GM19395 (cell line): ENCODE results near the gene ZFPM1.
"Not testable (repeated sequence)": the region's sequence is repeated elsewhere in the genome, so short reads cannot be mapped to it uniquely, and the experiment has no call there.

ENCODE experiments used
- ATAC-seq: cut with Tn5 transposase; IDR thresholded peaks from one replicate; pipeline ENCODE4 v1.9.1; 2021; ENCODE audit warnings: mild to moderate bottlenecking, moderate library complexity; ENCODE audit not compliant: unreplicated experiment

The ZFPM1 gene

GRCh38 chr16:88453217-88453531 is at the start of gene ZFPM1:
ZFPM1 (plus strand) TSS chr16:88453280; CDS start chr16:88453639, 359 bp downstream.
- ATAC-seq: no peak

DNA sequence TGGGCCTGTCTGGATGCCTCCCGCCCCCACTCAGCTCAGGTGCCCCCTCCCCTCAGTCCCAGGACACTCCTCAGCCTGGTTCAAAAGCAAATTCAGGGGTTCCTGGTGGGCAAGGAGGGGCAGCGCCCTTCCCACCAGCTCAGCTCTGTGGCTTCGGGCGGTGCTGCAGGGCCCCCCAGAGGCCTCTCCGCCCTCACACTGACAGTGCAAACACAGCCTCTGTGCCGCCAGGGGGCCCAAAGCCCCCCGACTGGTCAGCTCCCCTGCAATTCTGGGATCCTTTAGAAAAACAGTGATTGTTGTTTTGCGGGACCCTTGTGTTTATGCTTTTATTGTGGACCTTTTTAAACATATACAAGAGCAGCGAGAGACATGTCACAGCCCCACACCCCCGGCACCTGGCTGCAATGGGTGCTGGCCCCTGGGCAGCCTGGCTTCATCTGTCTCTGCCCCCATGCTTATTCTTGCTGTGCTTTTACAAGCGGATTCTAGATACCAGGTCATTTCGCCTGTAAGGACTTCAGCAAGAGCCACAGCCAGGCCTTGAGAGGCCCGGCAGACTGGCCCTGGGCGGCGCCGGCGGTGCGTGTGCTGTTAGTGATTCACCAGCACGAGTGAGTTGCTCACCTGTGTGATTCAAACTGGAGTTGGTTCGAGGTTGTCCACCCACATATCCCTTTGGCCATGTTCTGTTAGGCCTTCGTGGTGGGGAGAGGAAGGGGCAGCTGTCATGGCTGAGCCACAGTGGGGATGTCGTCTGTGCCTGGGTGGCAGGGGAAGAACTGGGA is 49.1 kb upstream of the ZFPM1 start:
- no peak for ATAC-seq

- ATAC-seq: no peak
Observed at GRCh38 chr16:88404769-88405168, 48.3 kb upstream of the ZFPM1 start.

DNA sequence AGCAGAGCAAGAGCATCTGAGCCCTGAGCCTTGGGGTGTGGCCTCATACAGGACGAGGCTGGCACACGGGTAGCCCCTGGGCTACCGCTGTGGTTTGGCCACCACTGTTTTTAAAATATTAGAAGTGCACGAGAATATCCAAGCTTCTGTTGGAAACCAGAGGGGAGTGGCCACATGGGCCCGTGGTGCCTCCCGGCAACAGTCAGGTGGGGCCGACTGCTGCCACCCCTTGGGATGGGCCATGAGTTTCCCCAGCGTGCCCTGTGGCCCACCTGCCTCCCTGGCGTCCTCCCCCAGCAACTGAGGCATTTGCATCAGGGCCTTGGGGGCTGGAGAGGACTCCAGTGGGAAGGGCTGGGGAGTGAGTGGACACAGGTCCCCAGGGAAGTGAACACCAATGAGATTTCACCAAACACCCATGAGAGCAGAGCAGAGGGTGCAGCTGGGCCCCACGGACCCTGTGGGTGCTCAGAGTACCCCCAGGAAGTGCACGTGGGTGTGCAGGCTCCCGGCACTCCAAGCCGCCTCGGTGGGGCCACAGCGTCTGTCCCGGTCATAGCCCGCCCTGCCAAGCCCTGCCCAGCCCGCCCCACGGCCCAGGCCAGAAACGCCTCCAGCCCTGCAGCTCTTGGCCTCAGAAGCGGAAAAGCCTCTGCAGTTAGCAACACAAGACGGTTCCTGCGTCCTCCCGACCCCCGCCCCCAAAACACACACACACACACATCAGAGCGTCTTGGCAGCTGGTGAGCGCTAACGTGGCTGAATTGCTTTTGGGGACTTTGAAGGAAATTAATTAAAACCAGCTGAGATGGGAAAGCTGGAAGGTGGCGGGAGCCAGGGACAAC is 47.6 kb upstream of the ZFPM1 start:
- ATAC-seq: no peak

- no peak for ATAC-seq
Observed at GRCh38 chr16:88406096-88407041, 46.7 kb upstream of the ZFPM1 start.

DNA sequence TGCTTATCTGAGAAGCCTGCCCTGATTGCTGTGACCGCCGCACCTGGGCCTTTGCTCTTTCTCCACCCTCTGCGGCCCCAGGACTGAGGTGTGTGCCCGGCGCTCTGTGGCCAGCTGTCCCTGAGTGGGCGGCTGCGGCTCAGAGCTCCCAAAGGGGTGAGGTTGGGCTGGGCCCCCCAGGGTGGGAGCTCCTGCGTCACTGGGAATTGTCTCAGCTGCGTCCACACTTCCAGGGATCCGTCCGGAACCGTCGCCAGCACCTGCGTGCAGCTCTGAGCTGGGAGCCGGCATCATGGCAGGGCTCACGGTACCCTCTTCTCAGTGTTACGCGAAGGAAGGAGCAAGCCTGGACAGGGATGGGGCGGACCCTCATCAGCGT is 46.0 kb upstream of the ZFPM1 start:
- ATAC-seq: no peak

GRCh38 chr16:88407807-88408206 is 45.3 kb upstream of the ZFPM1 start:
- no peak for ATAC-seq

GRCh38 chr16:88408561-88409142 is 44.4 kb upstream of the ZFPM1 start:
- ATAC-seq: no peak

DNA sequence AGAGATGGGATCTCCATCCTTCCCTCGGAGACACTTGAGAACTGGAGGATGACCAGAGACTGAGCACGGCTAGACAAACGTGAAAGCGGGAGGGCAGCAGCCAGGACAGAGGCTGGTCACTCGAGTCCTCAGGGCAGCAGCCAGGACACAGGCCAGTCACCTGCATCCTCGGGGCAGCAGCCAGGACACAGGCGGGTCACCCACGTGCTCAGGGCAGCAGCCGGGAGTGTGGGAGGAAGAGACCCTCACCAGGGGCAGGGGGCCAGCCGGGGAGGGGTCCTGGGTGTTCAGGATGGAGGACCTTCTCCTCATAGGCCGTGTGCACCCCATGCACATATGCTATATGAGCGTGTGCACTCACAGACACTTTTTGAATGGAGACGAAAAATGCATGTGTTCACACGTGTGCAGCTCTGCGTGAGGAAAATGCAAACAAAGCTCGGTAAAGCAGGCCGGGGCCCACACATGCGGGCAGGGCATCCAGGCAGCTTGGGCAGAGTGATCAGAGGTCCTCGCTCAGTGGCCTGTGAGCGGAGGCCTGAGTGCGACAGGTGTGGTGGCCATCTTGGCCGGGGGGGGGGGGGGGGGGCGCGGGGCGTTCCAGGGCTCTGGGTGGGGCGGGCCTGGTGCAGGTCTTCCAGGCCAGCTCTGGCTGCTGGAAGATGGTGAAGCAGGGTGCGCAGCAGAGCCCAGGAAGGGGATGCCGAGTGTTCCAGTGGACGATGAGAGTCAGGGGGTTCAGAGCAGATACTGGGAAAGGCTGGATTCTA is 43.6 kb upstream of the ZFPM1 start:
- no peak for ATAC-seq

- not testable (repeated sequence) for ATAC-seq
Observed at GRCh38 chr16:88410297-88410968, 42.6 kb upstream of the ZFPM1 start.

GRCh38 chr16:88411951-88412576 is 41.0 kb upstream of the ZFPM1 start:
- no peak for ATAC-seq

- ATAC-seq: no peak
Observed at GRCh38 chr16:88412766-88413165, 40.3 kb upstream of the ZFPM1 start.

DNA sequence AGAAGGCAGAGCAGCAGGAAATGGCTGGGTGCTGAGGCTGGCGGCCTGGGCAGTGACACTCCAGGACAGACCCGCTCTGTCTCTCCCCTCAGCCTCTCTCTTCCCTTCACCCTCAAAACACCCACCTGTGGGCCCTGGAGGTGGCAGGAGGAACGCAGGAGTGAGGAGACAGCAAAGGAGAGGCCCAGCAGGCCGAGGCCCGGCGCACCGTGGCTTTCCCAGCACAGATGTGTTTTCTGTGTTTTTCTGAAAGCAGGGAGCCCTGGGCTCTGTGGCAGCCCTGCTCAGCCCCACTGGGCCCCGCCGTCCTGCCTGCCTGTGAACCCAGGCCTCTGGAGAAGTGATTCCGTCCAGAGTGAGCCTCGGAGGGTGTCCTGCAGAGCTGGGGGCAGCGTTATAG is 39.8 kb upstream of the ZFPM1 start:
- ATAC-seq: no peak

- no peak for ATAC-seq
Observed at GRCh38 chr16:88413631-88414030, 39.4 kb upstream of the ZFPM1 start.

DNA sequence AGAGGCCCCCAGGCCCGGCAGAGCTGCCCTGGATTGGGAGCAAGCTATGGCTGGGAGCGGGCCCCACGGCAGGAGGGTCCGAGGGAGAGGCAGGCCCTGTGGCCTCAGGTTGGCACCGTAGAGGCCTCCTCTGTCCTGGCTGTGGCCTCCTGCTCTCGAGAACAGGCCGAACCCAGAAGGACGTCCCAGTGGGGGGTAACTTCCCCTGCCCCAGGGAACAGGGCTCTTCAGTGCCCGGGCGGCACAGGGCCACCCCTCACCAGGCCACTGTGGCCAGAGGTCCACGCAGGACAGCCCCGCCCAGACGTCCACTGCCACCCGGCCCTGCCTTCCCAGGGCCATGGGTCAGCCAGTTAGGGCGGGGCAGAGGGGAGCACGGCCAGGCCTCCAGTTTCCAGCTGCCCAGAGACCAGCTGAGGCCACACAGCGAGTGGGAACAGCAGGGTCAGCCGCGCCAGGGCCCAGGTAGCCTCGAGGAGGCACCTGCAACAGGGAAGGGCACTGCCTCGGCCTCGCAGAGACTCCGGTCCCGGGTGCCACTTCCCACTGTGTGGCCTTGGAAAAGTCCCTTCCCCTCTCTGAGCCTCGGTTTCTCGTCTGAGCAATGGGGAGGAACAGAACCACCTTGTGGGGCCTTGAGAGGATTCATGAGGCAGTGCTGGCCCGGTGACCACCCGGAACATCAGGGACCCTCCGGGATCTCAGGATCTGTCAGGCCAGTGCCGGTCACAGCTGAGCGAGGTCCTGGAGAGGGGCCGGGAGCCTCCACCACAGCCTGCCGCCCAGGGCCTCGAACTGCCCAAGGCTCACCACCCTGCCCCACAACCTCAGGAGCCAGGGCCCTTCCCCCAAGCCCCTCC is 38.3 kb upstream of the ZFPM1 start:
- ATAC-seq: no peak

DNA sequence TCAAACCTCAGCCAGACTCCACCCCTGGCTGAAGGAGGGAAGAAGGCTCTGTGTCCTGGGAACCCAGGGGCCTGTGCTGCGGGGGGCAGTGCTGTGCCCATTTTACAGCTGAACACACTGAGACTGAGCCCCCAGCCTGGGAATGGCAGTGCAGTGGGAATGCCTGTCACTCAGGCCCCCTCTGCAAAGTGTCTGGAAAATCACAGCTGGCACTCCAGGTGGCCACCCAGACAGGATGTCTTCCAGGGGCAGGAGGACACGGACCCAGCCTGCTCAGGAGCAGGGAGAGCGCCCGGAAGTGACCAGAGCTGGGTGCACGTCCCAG is 37.7 kb upstream of the ZFPM1 start:
- no peak for ATAC-seq

- no peak for ATAC-seq
Observed at GRCh38 chr16:88415713-88416323, 37.3 kb upstream of the ZFPM1 start.

DNA sequence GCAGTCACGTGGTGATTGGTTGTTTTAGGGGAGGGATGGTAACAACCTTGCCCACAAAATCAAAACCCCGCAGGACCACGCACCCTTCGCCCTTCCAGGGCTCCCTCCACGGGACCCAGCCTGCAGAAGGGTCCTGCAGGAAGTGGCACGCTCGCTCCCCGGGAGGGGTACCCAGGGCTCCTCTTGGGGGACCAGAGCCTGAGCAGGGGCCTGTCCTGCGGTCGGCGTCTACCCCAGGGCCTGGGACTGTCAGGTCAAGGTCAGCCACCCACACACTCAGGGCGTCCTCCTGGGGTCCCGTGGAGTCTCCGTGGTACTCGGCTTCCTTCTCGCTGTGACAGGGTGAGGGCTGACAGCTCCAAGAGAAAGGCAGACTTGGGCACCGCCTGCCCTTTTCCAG is 36.4 kb upstream of the ZFPM1 start:
- no peak for ATAC-seq
